Activated T-cell treated with anti-CD3 and anti-CD28 coated beads, Interleukin-2, amount 50 U/mL, for 48 hours (primary cell): ENCODE results near the gene RPS21.

ENCODE experiments used
- DNase-seq, 2 experiments: peaks; one replicate each; pipeline ENCODE4 v3.0.0-alpha.2; 2020

Gene RPS21

GRCh38 chr20:62354031-62354808 is 32.7 kb upstream of the RPS21 start:
- DNase-seq = no peak

DNA sequence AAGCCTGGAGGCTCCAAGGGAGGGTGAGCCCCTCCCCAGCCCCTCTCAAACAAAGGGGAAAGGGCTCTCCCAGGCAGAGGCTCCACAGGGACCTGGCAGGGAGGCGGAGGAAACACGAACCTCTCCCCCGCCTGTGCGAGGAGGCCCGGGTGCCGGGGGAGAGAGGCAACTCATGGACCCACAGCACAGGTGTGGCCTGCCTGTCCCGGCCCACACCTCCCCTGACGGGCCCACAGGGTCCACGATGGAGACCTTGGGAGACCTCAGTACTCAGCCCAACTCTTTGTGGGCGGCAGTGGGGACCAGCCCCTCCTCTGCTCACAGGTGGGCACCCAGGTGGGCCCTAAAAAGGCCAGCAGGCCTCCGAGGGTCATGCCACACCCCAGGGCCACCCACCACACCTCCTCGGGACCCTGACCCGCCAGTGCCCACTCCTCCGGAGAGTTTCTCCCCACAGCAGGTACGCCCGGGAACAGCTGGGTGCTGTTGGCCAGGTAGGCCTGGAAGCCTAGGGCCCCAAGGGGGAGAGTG is 32.0 kb upstream of the RPS21 start:
- DNase-seq = no peak

GRCh38 chr20:62355516-62355877 is 31.4 kb upstream of the RPS21 start:
- no peak for DNase-seq

- DNase-seq = no peak
These were observed 30.9 kb upstream of the RPS21 start for GRCh38 chr20:62355878-62356588.

DNA sequence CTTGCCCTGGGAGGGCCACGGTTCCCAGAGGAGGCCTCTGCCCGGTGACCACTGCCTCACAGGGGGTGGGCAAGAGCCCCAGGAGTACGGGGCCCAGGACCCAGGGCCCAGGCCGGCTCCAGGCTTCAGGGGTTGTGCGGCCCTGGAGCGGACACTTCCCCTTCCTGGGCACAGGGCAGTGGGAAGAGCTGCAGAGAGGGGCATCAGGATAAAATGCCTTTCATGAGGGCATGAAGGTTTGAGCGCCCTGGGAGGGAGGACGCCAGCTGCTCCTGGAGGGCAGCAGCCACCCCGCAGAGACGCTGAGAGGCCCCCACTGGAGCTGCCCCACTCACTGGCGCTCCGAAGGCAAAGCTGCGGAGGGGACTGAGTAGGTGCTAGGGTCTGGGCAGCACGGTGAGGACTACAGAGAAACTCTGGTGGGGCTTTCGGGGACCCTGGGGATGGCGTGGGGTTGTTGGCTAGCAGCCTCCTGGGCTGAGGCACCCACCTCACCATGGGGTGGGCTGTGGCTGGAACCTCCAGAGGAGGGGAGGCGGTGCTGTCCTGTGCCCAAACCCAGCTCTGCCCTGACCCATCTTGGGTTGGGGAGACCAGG is 30.2 kb upstream of the RPS21 start:
- DNase-seq = no peak

- DNase-seq = no peak
These were observed 29.7 kb upstream of the RPS21 start for GRCh38 chr20:62357187-62357667.

GRCh38 chr20:62357681-62358080 is 29.2 kb upstream of the RPS21 start:
- DNase-seq = no peak

- DNase-seq = no peak
These were observed 28.5 kb upstream of the RPS21 start for GRCh38 chr20:62358171-62359042.

- no peak for DNase-seq
These were observed 27.8 kb upstream of the RPS21 start for GRCh38 chr20:62359043-62359490.

GRCh38 chr20:62359491-62360121 is 27.3 kb upstream of the RPS21 start:
- DNase-seq = no peak

DNA sequence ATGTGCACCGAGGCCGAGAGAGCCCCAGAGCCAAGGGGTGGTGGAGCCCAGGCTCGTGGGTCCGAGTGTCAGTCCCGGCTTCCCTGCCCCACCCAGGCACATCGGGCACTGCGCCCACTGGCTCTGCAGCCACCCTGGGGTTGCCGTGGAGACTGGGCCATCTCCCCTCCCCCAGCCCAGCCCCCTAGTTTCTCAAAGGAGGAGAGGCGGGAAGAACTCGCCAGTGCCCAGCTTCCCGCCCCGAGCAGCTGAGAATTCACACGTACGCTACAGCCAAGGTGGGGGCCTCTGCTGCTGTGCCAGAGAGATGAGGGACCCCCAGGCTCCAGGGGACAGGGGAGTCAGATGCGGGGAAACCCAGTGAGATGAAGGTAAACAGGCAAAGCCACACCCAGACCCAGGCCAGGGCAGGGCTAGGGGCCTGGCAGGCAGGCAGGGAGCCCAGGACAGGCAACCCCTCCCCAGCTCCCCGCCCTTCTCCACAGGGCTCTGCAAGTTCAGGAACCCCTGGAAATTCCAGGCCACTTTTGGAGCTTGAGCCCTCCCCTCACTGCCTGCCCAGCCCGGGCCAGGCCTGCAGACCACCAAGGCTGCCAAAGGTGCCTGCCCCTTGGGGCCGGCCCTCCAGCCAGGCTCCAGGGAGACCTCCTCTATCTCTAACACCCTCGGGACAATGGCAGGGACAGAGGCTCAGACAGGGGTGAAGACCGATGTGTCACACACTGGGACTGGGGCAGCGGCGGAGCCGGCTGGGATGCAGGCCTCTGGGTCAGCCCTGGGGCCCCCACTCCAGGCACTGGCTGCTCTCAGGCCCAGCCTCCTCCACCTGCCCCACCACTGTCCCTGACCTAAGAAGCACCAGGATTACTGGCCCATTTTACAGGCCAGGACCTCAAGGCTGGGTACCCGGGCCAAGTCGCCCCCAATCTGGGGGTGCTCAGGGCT is 25.8 kb upstream of the RPS21 start:
- no peak for DNase-seq

DNA sequence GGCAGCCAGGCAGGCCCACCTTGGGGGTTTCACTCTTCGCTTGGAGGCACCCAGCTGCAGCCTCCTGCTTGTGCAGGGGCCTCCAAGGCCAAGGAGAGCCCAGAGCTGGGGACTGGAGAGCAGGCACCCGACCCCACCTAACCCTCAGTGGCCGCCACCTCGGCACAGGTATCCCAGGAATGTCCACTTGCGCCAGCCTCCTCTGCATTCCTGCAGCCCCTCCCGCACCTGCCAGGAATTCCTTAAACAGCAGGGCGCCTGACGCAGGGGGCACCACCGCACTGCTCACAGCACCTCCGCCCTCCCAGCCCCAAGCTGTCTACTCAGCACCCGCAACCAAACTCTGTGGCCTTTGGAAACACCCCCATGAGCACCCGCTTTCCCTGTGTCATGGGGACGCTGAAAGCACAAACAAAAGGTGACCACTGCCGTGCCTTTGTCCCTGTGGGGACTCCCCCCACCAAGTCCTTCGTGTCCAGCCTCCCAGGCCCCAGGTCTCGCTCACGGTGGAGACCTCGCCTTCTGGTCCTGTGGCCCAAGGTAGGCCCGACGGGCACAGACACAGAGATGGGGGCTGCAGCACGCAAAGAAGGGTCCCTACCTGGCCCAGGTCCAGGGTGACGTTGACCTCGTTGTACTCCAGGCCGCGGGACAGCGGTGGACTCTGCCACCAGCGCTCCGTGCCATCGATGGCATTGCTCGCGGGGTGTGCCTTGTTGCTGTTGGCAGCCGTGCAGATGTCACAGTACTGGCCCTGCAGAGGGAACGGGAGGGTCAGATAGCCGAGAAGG is 24.9 kb upstream of the RPS21 start:
- no peak for DNase-seq

DNA sequence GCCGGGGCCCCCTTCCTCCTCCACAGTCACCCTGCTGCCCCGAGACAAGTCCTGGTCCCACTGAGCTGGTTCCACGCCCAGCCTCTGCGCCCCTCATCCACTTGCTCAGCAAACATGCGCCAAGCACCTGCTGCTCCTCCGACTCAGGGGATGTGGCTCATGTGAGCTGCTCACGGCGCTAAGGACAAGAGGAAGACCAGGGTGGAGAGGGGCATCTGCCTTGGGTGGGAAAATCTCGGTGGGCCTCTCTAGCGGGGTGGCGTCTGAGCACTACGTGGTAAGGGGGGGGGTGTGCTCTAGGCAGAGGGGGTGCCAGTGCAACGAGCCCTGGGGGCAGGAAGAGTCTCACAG is 24.3 kb upstream of the RPS21 start:
- DNase-seq = no peak

DNA sequence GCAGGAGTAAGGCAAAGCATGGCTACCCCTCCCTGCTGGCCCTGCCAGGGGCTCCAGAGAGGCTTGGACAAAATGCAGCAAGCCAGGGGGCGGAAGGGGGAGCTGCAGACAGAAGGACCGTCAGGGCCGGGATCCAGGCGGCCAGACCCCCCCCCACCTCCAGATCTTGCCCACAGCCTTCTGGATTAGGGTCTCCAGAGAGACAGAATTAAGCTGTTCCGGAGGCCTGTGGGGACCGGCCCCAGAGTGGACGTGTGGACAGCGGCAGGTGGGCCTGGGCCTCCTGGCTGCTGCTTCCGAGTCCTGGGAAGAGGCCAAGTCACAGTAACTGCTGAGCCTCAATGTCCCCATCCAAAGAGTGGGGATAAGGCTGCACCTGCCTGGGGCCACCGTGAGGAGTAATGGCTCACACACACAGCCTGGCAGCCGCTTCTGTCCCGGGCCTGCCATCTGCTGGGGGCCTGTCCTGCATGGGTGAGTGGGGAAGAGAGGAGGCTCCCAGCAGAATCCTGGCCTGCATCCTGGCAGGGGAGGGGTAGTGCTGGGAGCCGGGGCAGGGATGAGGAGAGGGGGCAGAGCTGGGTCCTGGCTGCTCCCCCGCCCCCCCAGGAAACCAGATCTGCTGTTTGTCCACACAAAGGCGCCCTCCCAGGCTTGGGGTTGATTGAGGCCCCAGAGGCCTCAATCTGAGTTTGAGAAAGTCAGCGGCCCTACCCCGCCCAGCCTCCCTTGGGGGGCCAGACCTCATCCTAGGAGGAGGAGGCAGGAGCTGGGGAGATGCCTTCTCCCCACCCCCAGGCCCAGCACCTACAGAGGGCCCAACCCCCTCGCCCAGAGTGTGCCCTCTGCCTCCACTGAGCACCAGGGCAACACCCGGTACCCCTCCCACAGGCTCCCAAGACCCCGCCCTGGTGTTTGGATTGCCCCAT is 23.6 kb upstream of the RPS21 start:
- no peak for DNase-seq

- DNase-seq = no peak
These were observed 22.7 kb upstream of the RPS21 start for GRCh38 chr20:62363920-62364851.

DNA sequence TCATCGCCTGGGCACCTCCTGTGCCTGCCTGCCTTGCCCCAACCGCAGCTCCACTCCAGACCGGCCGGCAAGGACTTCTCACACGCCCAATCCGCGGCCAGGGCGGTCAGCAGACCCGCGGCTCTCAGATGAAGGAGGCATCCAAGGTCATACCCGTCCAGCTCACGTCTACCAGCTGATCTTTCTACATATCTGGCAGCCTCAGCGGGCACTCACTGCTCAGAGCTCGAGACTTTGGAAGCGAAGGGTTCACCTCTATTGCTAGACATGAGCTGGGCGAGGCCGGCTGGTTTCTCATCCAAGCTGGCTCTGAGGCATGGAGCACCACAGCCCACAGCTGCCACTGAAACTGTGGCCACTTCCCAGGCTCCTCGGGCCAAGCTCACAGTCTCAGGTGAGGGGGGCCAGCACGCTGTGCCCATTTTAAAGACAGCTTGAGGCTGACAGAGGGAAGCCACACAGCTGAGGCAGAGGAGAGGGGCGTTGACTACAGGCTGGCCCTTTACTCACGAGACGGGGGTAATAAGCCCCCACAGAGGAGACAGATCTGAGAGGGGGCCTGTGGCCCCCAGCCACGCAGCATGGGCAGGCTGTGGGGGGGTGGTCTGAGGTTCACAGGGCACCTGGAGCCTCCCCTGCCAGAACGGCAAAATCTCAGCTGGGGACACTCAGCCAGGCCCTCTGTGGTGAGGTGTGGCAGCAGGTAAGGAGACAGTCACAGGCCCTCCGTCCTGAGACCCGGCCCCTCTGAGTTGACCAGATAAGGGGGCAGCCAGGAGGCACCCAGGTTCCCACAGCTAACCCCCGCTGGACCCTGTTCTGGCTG is 21.8 kb upstream of the RPS21 start:
- DNase-seq = no peak

GRCh38 chr20:62365814-62366369 is 21.0 kb upstream of the RPS21 start:
- DNase-seq = no peak
